Astrocyte of the spinal cord (primary cell): ENCODE results near the gene ATP2B1.
A peak's percentile ranks its signal among the peaks of the same experiment; 100 is the strongest.

Experiments used
- DNase-seq: peaks from one replicate; pipeline ENCODE4 v3.0.0; 2011; ENCODE audit warnings: low read depth, low spot score
- H3K4me3 ChIP-seq: 2 replicates; pipeline ENCODE4 v1.5.1; 2011; ENCODE audit warnings: low read depth, mild to moderate bottlenecking, low read length, moderate library complexity
- in situ Hi-C: cut with HindIII; loops from 2 replicates; pipeline ENCODE4 v1.10.0; 2017; ENCODE audit warnings: low sequenced_read_pairs
- TF ChIP-seq, protein P1 (sequence below): IDR thresholded peaks from 2 replicates; pipeline ENCODE4 v1.5.1; 2012; ENCODE audit warnings: low read depth, mild to moderate bottlenecking, low read length, inconsistent platforms

Gene ATP2B1

DNA sequence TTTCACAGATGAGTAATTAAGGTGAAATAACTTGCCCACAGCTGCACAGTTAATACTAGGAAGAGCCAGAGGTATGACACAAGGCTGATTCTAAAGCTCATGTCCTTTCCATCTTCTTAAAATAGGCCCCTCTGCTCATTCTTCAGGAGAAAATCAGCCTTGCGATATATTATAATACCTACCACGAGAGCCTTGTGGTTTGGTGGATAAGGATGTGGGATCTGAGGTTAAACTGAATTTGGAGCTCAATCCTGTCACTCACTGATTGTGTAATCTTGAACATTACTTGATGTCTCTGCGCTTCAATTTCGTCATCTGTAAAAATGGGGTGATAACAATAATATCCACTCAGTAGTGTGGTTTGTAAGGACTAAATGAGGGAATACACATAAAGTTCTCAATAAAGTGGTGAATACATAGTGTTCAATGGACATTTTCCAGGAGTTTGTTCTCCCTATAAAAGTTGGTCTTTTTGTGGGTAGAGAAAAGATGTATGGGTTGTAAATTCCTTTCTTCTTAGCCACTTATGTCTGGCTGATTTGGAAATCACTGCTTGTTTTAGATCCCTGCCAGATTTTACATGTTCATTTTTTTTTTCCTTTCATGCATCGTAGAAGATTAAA is 25.1 kb upstream of the ATP2B1 start:
- TF ChIP-seq, protein P1, sequence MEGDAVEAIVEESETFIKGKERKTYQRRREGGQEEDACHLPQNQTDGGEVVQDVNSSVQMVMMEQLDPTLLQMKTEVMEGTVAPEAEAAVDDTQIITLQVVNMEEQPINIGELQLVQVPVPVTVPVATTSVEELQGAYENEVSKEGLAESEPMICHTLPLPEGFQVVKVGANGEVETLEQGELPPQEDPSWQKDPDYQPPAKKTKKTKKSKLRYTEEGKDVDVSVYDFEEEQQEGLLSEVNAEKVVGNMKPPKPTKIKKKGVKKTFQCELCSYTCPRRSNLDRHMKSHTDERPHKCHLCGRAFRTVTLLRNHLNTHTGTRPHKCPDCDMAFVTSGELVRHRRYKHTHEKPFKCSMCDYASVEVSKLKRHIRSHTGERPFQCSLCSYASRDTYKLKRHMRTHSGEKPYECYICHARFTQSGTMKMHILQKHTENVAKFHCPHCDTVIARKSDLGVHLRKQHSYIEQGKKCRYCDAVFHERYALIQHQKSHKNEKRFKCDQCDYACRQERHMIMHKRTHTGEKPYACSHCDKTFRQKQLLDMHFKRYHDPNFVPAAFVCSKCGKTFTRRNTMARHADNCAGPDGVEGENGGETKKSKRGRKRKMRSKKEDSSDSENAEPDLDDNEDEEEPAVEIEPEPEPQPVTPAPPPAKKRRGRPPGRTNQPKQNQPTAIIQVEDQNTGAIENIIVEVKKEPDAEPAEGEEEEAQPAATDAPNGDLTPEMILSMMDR = no peak
- peak; percentile 95 for DNase-seq
- no peak overlapping the region for H3K4me3 ChIP-seq
- in situ Hi-C loops = no loop called here

GRCh38 chr12:89732522-89732921 is 23.9 kb upstream of the ATP2B1 start:
- H3K4me3 ChIP-seq = no peak overlapping the region
- in situ Hi-C loops = no loop called here
- TF ChIP-seq, protein P1 = no peak
- DNase-seq = no peak

- in situ Hi-C loops = no loop called here
- DNase-seq = no peak
- no peak overlapping the region for H3K4me3 ChIP-seq
- TF ChIP-seq, protein P1 = no peak
These were observed 23.0 kb upstream of the ATP2B1 start for GRCh38 chr12:89731614-89732013.

DNA sequence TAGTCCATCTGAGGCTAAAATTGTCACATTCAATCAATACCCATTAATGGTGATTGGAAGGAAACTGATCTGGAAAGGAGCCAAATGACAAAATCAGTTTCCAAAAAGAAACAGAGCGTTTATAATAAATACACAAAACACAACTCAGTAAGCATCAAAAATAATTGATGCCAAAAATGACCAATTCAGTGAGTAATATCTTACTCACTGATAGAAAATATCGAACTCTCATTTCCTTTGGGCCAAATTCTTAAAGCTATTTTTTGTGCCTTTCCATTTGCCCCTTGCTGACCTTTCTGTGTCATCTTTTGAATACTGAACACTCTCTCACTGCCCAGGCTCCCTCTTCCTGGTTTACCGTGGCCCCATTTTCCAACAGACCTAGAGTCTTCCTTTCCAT is 22.5 kb upstream of the ATP2B1 start:
- TF ChIP-seq, protein P1 = no peak
- in situ Hi-C loops = no loop called here
- no peak overlapping the region for H3K4me3 ChIP-seq
- DNase-seq = no peak

GRCh38 chr12:89729946-89730459 is 21.4 kb upstream of the ATP2B1 start:
- in situ Hi-C loops = no loop called here
- TF ChIP-seq, protein P1 = no peak
- DNase-seq = no peak
- no peak overlapping the region for H3K4me3 ChIP-seq

GRCh38 chr12:89723276-89723675 is 14.6 kb upstream of the ATP2B1 start:
- DNase-seq = no peak
- in situ Hi-C loops = no loop called here
- TF ChIP-seq, protein P1 = no peak

More at GRCh38 chr12:89723276-89723675, 14.6 kb upstream of the ATP2B1 start:
- H3K4me3 ChIP-seq = no peak overlapping the region
